Muscle of leg (tissue), 11 donors: ENCODE measurements around the gene ZBTB20. TPM values are rescaled to one million over a fixed set of nuclear protein-coding genes. Genes with fewer than 3 reads are reported as not detected.

ENCODE experiments used
- DNase-seq: peaks from one replicate; pipeline ENCODE4 v3.0.0; 2013
- H3K27ac ChIP-seq: one replicate; pipeline ENCODE4 v1.5.1; 2013; ENCODE audit warnings: mild to moderate bottlenecking, low read length, control low read depth
- H3K27me3 ChIP-seq: one replicate; pipeline ENCODE4 v1.6.1; 2013; ENCODE audit warnings: low read length; ENCODE audit not compliant: control insufficient read depth, insufficient read depth
- H3K36me3 ChIP-seq: one replicate; pipeline ENCODE4 v1.6.1; 2013; ENCODE audit warnings: low read length; ENCODE audit not compliant: control insufficient read depth, insufficient read depth
- H3K4me1 ChIP-seq: one replicate; pipeline ENCODE4 v1.6.1; 2013; ENCODE audit warnings: low read length; ENCODE audit not compliant: control insufficient read depth, insufficient read depth
- H3K4me3 ChIP-seq: one replicate; pipeline ENCODE4 v1.5.1; 2013; ENCODE audit warnings: low read length, control low read depth
- H3K9me3 ChIP-seq: replicated peaks from 2 replicates; pipeline ENCODE4 v1.6.1; 2013; ENCODE audit warnings: low read depth, low read length; ENCODE audit not compliant: control insufficient read depth
- WGBS: methylation state at CpG from one replicate; pipeline ENCODE4 v1.1.5; 2013; ENCODE audit warnings: missing lambda C conversion rate; ENCODE audit not compliant: insufficient coverage; 5-methylcytosine and 5-hydroxymethylcytosine counted together
- polyA plus RNA-seq, 8 donors: library from polyadenylated mRNA; unstranded; fragments of 120-200 nt; gene quantifications; one replicate each; pipeline versions ENCODE4 v1.2.1 to v1.2.3, GENCODE V29; 2013; ENCODE audit warnings: inconsistent platforms in 1 of 8, low replicate concordance in 1 of 8; ENCODE audit not compliant: insufficient read length in 8 of 8, insufficient read depth in 1 of 8
- total RNA-seq: library from RNA; stranded (reverse); fragments of 120-200 nt; gene quantifications from one replicate; pipeline ENCODE4 v1.2.4, GENCODE V29; 2013

The ZBTB20 gene
- total and polyA plus RNA-seq, 9 donors, result 1.0 to 16.6 (median 2.8) TPM

DNA sequence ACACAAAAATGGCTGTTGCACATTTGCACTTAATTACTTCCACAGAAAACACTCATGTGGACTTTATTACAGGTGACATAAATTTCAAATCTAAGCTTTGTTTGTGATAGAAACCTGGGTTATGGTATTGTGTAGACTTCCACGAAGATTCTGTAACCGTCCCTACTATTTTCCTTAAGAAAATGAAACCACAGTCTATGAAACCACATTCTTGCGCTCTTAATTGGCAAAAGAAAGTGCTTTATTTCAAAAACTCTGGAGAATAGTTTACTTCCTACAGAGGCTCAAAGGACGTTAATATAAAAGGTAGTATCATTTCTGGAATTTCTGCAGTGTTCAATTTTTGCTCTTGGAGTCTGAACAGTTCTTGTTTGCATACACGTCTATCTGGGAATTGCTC, 729.8 kb downstream of the ZBTB20 start:
- H3K27me3 ChIP-seq, result no peaks in the 10 kb centered on the region
- WGBS, result no CpG with 5 or more reads among the region's 5 CpGs
- H3K9me3 ChIP-seq, result no peaks in the 10 kb centered on the region
- H3K36me3 ChIP-seq, result no peaks in the 10 kb centered on the region
- no peak for DNase-seq
- no peak overlapping the region for H3K4me3 ChIP-seq
- H3K4me1 ChIP-seq, result peaks cover 3% of the 10 kb centered on the region
- no peak overlapping the region for H3K27ac ChIP-seq

DNA sequence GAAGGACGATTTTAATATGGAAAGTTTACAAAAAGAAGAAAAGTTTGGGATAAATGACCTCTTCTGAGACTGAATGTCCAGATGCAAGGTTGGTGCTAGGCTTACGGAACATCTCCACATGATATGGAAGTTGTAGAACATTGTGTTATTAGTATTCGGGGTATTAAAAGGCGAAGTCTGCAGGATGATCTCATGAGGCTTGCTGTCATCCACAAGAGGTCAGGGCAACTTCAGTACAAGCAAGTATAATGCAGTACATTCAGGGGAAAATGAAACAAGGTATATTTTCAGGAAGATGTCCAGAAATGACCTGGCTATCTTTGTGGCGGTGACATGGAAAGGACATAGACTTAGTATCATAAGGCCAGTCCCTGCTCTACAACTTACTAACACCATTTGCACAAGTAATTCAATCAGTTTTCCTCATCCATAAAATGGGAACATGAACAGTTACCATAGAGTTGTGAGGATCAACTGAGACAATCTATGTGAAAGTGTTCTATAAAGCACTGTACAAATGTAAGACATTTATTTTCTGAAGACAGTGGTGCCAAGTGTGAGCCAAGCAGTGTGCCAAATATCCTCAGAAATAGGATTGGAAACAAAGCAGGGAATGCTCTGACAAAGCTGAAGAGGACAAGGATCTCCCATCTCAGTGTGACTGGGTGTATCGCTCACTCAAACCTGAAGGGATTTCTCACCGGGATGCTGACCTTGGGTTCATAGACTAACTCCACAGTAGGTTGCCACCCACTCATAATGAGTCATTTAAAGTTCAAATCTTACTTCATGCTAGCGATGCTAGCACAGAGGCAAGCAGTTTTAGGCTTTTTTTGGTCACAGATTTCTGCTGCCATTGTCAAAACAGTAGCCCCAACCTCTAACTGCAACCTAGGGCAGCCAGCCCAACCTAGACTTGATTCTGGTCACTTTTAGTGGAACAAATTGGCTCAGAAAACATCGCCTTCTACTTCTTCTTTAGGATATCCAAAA, 735.0 kb downstream of the ZBTB20 start:
- no peaks in the 10 kb centered on the region for H3K9me3 ChIP-seq
- peak; percentile 40 for DNase-seq
- H3K27ac ChIP-seq, result peak overlapping the region; percentile 30
- 57% methylated on average over 8 of the region's 9 CpGs for WGBS
- H3K4me1 ChIP-seq, result peaks cover 15% of the 10 kb centered on the region
- no peak overlapping the region for H3K4me3 ChIP-seq
- no peaks in the 10 kb centered on the region for H3K27me3 ChIP-seq
- no peaks in the 10 kb centered on the region for H3K36me3 ChIP-seq

DNA sequence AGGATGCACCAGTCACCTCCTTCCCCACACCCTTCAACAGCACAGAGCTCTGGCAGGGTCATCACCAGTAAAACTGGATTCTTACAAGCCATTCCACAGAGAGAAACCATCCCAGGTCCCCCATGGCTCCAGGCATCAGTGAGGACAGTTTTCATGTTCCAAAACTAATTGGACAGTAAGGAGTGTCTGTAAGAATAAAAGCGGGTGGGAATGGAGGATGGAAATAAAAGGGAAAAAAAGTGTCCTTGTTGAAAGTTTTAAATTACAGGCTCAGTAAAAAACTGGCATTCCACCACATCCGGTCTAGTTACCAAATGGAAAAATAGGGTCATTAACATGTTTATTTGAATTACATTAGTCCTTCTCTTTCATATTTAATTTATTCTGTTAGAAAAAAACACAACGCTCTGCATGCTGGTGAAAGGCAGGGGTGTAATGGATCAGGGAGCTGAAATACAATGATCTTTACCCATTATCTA, 735.9 kb downstream of the ZBTB20 start:
- peaks cover 15% of the 10 kb centered on the region for H3K4me1 ChIP-seq
- no CpG with 5 or more reads among the region's 3 CpGs for WGBS
- peak; percentile 75 for DNase-seq

DNA sequence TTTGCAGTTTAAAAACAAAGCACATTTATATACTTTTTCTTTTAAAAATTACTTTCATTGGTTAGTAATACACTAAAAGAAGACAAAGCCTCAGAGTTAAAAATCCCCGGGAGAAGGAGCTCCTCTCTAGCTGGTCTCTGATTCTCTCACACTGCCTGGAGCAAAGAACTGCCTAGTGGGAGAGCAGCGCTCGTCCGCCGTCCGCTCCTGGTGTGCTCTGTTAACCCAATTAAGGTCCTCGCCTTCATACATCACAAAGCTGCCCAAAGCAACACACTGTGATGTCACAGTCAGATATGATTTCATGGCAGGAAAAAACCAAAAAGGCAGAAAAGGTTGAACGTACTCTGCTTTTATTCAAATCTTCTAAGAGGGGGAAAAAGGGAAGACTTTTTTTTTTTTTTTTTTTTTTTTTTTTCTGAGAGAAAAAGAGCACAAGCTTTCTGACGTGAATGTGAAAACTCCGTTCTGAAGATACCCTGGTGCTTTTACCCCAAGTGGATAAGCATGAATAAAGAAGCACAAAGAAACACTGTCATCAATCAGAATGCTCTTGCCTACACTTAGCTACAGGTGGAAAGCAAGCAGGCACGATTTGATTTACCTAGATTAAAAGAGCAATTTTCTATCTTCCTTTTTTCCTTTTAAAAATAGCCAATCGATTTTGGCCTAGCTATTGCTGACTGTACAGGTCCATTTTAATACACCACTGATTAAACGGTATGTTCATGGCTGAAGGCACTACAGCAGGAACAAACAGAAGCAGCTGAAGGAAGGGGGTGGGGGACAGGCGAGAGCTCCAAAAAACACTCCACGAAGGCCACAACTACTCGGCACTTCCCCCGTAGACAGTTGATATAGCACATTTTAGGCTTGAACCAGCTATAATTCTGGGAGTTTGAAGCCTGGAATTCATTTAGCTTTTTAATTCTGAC, 738.1 kb downstream of the ZBTB20 start:
- Histone ChIP-seq H3K4me3 (no peak overlapping the region), H3K27me3 (no peaks in the 10 kb centered on the region), H3K36me3 (no peaks in the 10 kb centered on the region), H3K27ac (no peak overlapping the region), H3K4me1 (peaks cover 15% of the 10 kb centered on the region), H3K9me3 (no peaks in the 10 kb centered on the region)
- peak; percentile 48 for DNase-seq
- 69% methylated on average over 4 of the region's 17 CpGs for WGBS

More for the DNA sequence above, 735.9 kb downstream of the ZBTB20 start:
- Histone ChIP-seq H3K9me3 (no peaks in the 10 kb centered on the region), H3K36me3 (no peaks in the 10 kb centered on the region), H3K27me3 (no peaks in the 10 kb centered on the region), H3K27ac (peak overlapping the region; percentile 30), H3K4me3 (no peak overlapping the region)

GRCh38 chr3:114406922-114407321, 740.2 kb downstream of the ZBTB20 start:
- Histone ChIP-seq H3K4me1 (peaks cover 10% of the 10 kb centered on the region), H3K36me3 (no peaks in the 10 kb centered on the region), H3K27ac (no peak overlapping the region), H3K4me3 (no peak overlapping the region), H3K27me3 (no peaks in the 10 kb centered on the region), H3K9me3 (no peaks in the 10 kb centered on the region)
- WGBS, result no CpG with 5 or more reads among the region's 3 CpGs
- DNase-seq, result no peak

GRCh38 chr3:114406286-114406685, 740.8 kb downstream of the ZBTB20 start:
- Histone ChIP-seq H3K27ac (no peak overlapping the region), H3K4me1 (peaks cover 10% of the 10 kb centered on the region), H3K36me3 (no peaks in the 10 kb centered on the region), H3K27me3 (no peaks in the 10 kb centered on the region), H3K4me3 (no peak overlapping the region), H3K9me3 (no peaks in the 10 kb centered on the region)
- WGBS, result no CpG with 5 or more reads among the region's 3 CpGs
- DNase-seq, result peak; percentile 18

DNA sequence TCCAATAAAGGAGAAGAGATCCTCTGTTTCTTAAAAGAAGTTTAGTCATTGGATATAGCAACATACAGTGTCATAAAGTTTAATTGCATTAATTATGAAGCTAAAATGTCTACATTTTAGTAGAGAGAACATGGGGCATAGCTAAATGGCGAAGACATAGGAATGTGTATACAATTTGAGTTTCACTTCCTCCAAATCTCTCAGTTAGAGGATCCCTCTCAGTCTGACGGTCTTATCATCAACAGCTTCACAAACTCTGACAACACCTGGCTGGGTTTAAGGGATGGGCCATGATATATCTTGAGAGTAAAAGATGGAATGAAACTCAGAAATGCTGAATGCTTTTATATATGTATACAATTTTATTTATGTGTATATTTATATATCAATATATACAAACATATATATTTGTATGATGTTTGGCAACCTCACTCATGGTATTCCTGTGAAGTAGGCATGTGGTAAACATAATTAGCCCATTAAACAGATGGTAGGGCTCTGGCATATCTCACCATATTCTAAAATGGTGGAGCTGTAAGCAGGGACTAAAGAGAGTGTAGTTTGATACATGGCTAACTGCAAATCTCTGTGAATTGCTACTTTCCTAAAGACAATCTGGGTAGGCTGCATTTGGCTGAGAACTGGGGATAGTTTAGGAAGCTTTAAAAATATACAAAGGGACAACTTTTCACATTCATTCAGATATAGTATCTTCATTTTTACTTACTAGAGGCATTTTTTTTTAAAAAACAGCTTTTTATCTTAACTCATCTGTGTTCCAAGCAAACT, 741.7 kb downstream of the ZBTB20 start:
- Histone ChIP-seq H3K36me3 (no peaks in the 10 kb centered on the region), H3K27ac (no peak overlapping the region), H3K27me3 (no peaks in the 10 kb centered on the region), H3K4me1 (peaks cover 6% of the 10 kb centered on the region), H3K9me3 (no peaks in the 10 kb centered on the region), H3K4me3 (no peak overlapping the region)
- DNase-seq, result no peak
- no CpG with 5 or more reads among the region's 2 CpGs for WGBS

DNA sequence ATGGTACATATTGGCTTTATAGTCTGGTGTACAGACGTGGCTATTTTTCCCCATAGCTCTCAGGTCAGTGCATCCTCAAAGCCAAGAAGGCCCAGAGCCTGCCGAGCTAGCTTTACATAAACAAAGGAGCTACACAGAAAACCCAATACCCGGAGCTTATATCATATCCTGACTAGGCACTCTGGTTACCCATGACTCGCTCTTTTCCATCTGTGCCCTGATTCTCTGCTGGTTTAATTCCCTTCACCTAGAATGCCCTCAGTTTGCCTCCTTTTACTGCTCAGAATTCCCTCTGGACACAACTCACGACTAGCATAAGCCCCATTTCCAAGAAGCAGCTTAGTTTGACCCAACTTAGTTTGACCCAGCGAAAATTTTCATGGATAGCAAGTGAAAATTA, 742.5 kb downstream of the ZBTB20 start:
- 76% methylated on average over 4 of the region's 6 CpGs for WGBS
- H3K36me3 ChIP-seq, result no peaks in the 10 kb centered on the region
- H3K27ac ChIP-seq, result no peak overlapping the region
- H3K27me3 ChIP-seq, result no peaks in the 10 kb centered on the region
- H3K4me3 ChIP-seq, result no peak overlapping the region
- peaks cover 2% of the 10 kb centered on the region for H3K4me1 ChIP-seq
- DNase-seq, result no peak
- H3K9me3 ChIP-seq, result no peaks in the 10 kb centered on the region

GRCh38 chr3:114402838-114403237, 744.2 kb downstream of the ZBTB20 start:
- Histone ChIP-seq H3K27ac (no peak overlapping the region), H3K27me3 (no peaks in the 10 kb centered on the region), H3K4me1 (no peaks in the 10 kb centered on the region), H3K9me3 (no peaks in the 10 kb centered on the region), H3K4me3 (no peak overlapping the region), H3K36me3 (no peaks in the 10 kb centered on the region)
- no peak for DNase-seq
- no CpG with 5 or more reads among the region's 3 CpGs for WGBS
